Liver (tissue), 9 donors: ENCODE measurements around the gene SNX20. TPM values are rescaled to one million over a fixed set of nuclear protein-coding genes. Genes with fewer than 3 reads are reported as not detected.

Experiments
- DNase-seq: peaks from one replicate; pipeline ENCODE4 v3.0.0-alpha.2; 2017; ENCODE audit warnings: low spot score
- H3K27ac ChIP-seq, 2 donors: one replicate each; pipeline ENCODE4 v1.7.0; 2013; ENCODE audit warnings: inconsistent platforms in 2 of 2, low read length in 2 of 2, control low read depth in 1 of 2, low read depth in 1 of 2, mild to moderate bottlenecking in 1 of 2
- H3K27me3 ChIP-seq, 4 donors: one replicate each; pipeline versions ENCODE4 v1.6.1 to v1.7.0; 2013; ENCODE audit warnings: low read length in 3 of 4, inconsistent platforms in 1 of 4, mild to moderate bottlenecking in 1 of 4, moderate library complexity in 1 of 4; ENCODE audit not compliant: control insufficient read depth in 4 of 4, insufficient read depth in 4 of 4
- H3K36me3 ChIP-seq, 4 donors: one replicate each; pipeline versions ENCODE4 v1.6.1 to v1.7.0; 2013; ENCODE audit warnings: low read length in 3 of 4, mild to moderate bottlenecking in 3 of 4, low read depth in 1 of 4, moderate library complexity in 1 of 4; ENCODE audit not compliant: control insufficient read depth in 4 of 4, insufficient read depth in 3 of 4
- H3K4me1 ChIP-seq, 4 donors: one replicate each; pipeline versions ENCODE4 v1.6.1 to v1.7.0; 2013; ENCODE audit warnings: low read length in 3 of 4, mild to moderate bottlenecking in 3 of 4, moderate library complexity in 1 of 4; ENCODE audit not compliant: control insufficient read depth in 4 of 4, insufficient read depth in 4 of 4
- H3K4me3 ChIP-seq, 3 donors: one replicate each; pipeline versions ENCODE4 v1.6.1 to v1.7.0; 2013; ENCODE audit warnings: low read length in 3 of 3, control low read depth in 1 of 3, low read depth in 1 of 3, mild to moderate bottlenecking in 1 of 3
- H3K9ac ChIP-seq, 2 donors: one replicate each; pipeline ENCODE4 v1.7.0; 2013; ENCODE audit warnings: low read length in 2 of 2, mild to moderate bottlenecking in 2 of 2, moderate library complexity in 2 of 2, control low read depth in 1 of 2, low read depth in 1 of 2
- H3K9me3 ChIP-seq, 4 donors: one replicate each; pipeline versions ENCODE4 v1.6.1 to v1.7.0; 2013; ENCODE audit warnings: low read length in 3 of 4; ENCODE audit not compliant: control insufficient read depth in 4 of 4
- EGR1 ChIP-seq, 2 donors: IDR thresholded peaks; 2 replicates each; pipeline ENCODE4 v1.6.1; 2016 to 2018; ENCODE audit warnings: antibody characterized with exemption in 2 of 2, low read depth in 2 of 2
- FOXA1 ChIP-seq: IDR thresholded peaks from 2 replicates; pipeline ENCODE4 v1.6.1; 2016; ENCODE audit warnings: antibody characterized with exemption
- FOXA2 ChIP-seq: IDR thresholded peaks from 2 replicates; pipeline ENCODE4 v1.6.1; 2016; ENCODE audit warnings: antibody characterized with exemption
- GABPA ChIP-seq, 2 donors: IDR thresholded peaks in 1 of 2; conservative IDR thresholded peaks in 1 of 2; 2 replicates each; pipeline ENCODE4 v1.6.1; 2016; ENCODE audit warnings: antibody characterized with exemption in 2 of 2, mild to moderate bottlenecking in 1 of 2, moderate library complexity in 1 of 2
- HNF4A ChIP-seq, 2 donors: conservative IDR thresholded peaks; 2 replicates each; pipeline ENCODE4 v1.6.1; 2016; ENCODE audit warnings: antibody characterized with exemption in 2 of 2, mild to moderate bottlenecking in 2 of 2
- NR2F2 ChIP-seq: IDR thresholded peaks from 2 replicates; pipeline ENCODE4 v1.6.1; 2016; ENCODE audit warnings: antibody characterized with exemption
- RAD21 ChIP-seq, 2 donors: IDR thresholded peaks; 2 replicates each; pipeline ENCODE4 v1.6.1; 2016; ENCODE audit warnings: antibody characterized with exemption in 2 of 2, mild to moderate bottlenecking in 2 of 2
- SP1 ChIP-seq: IDR thresholded peaks from 2 replicates; pipeline ENCODE4 v1.6.1; 2018; ENCODE audit warnings: antibody characterized with exemption, mild to moderate bottlenecking
- TAF1 ChIP-seq: conservative IDR thresholded peaks from 2 replicates; pipeline ENCODE4 v1.6.1; 2016; ENCODE audit warnings: antibody characterized with exemption, mild to moderate bottlenecking
- WGBS: extraction: QIAGEN DNeasy Blood & Tissue Kit; methylation state at CpG from one replicate; pipeline ENCODE4 v1.1.7; 2013; 5-methylcytosine and 5-hydroxymethylcytosine counted together
- polyA plus RNA-seq, 2 donors: library from polyadenylated mRNA; stranded (reverse) in 1 of 2; unstranded in 1 of 2; fragments of 200-250 nt in 1 of 2; fragments of >200 nt in 1 of 2; fragmentation: Nextera tagmentation in 1 of 2; extraction: Ambion mirVana in 1 of 2; gene quantifications; one replicate each; pipeline versions ENCODE4 v1.2.1 to v1.2.3, GENCODE V29; 2013 to 2015
- total RNA-seq, 2 donors: library from RNA; depleted of rRNA; stranded (reverse); fragments of >200 nt; gene quantifications; one replicate each; pipeline ENCODE4 v1.2.3, GENCODE V29; 2014
- TF ChIP-seq, protein P1 (sequence below): fragments of 150-350 bp; IDR thresholded peaks from 2 replicates; pipeline ENCODE4 v1.5.1; 2017; ENCODE audit warnings: improper control_type of control experiment, low read depth, low read length; ENCODE audit not compliant: missing input control
- TF ChIP-seq, protein P2 (sequence below): IDR thresholded peaks from 2 replicates; pipeline ENCODE4 v1.6.1; 2016; ENCODE audit warnings: antibody characterized with exemption
- TF ChIP-seq, protein P3 (sequence below): IDR thresholded peaks from 2 replicates; pipeline ENCODE4 v1.6.1; 2016; ENCODE audit warnings: antibody characterized with exemption, mild to moderate bottlenecking
- TF ChIP-seq, protein P4 (sequence below): IDR thresholded peaks from 2 replicates; pipeline ENCODE4 v1.6.1; 2016; ENCODE audit warnings: antibody characterized with exemption
- TF ChIP-seq, protein P5 (sequence below): IDR thresholded peaks from 2 replicates; pipeline ENCODE4 v1.6.1; 2016; ENCODE audit warnings: antibody characterized with exemption
- donor health status: healthy.
- donor health status: healthy.
- donor health status: healthy.
- donor health status: healthy.
- donor health status: healthy.

SNX20 gene
- total and polyA plus RNA-seq, 4 donors: 0.40 to 3.5 (median 0.98) TPM

DNA sequence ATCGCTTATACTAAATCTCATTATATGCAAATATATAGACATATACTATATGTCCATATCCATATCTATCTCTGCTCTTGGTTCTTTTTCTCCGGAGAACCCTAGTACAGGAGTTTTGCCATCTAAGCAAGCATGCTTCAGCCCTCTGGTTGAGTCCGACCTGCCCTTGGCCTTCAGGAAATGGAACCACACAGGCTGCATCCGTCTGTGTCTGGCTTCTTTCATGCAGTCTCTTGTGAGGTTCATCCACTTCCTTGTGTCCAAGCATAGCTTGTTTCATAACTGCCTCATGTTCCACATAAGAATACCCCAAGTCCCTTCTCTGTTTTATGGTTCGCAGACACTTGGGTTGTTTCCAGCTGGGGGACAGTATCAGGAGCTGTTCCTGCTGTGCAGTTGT, 16.8 kb downstream of the SNX20 start:
- Histone ChIP-seq H3K4me3 (no peak overlapping the region), H3K27ac (no peak overlapping the region), H3K4me1 (peaks cover 5 to 14% (median 7%) of the 10 kb centered on the region in 4 donors), H3K27me3 (no peaks in the 10 kb centered on the region), H3K36me3 (no peaks in the 10 kb centered on the region), H3K9me3 (no peaks in the 10 kb centered on the region), H3K9ac (no peak overlapping the region)
- no peak for DNase-seq
- TF ChIP-seq, protein P1, sequence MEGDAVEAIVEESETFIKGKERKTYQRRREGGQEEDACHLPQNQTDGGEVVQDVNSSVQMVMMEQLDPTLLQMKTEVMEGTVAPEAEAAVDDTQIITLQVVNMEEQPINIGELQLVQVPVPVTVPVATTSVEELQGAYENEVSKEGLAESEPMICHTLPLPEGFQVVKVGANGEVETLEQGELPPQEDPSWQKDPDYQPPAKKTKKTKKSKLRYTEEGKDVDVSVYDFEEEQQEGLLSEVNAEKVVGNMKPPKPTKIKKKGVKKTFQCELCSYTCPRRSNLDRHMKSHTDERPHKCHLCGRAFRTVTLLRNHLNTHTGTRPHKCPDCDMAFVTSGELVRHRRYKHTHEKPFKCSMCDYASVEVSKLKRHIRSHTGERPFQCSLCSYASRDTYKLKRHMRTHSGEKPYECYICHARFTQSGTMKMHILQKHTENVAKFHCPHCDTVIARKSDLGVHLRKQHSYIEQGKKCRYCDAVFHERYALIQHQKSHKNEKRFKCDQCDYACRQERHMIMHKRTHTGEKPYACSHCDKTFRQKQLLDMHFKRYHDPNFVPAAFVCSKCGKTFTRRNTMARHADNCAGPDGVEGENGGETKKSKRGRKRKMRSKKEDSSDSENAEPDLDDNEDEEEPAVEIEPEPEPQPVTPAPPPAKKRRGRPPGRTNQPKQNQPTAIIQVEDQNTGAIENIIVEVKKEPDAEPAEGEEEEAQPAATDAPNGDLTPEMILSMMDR: no peak
- TF ChIP-seq EGR1 (IDR thresholded peaks at IDR 0.05; ENCODE audit: low read depth in 2 of 2) (no peak), FOXA1 (no peak)
- WGBS: 88% methylated on average over 5 of the region's 5 CpGs

DNA sequence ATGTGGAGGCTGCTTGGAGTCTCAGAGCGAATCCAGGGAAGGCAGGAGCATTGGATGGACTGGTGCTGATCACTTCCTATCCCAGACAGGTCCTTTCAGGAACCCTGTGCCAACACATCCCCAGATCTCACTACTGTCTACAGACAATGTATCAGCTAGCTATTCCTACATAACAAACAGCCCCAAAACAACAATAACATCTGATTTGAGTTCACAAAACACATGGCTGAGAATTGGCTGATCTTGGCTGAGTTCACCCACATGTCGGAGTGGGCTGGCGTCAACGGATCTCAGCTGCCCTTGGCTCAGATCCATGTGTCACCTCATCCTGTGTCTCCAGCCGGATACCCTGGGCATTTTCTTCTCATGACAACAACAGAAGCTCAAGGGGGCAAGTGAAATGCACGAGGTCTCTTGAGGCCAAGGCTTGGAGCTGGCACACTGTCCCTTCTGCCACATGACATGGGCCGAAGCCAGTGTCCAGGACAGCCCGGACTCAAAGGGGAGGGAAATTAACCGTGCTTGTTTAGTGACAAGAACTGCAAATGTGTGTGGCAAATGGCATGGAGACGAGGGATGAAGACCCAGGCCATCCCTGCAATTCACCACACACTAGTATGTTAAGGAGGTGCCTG, 18.7 kb downstream of the SNX20 start:
- Histone ChIP-seq H3K9ac (no peak overlapping the region), H3K36me3 (no peaks in the 10 kb centered on the region), H3K4me3 (no peak overlapping the region), H3K4me1 (peaks cover 0 to 2% (median 0%) of the 10 kb centered on the region in 4 donors), H3K9me3 (no peaks in the 10 kb centered on the region), H3K27me3 (no peaks in the 10 kb centered on the region), H3K27ac (no peak overlapping the region)
- WGBS: 90% methylated on average over 10 of the region's 10 CpGs
- TF ChIP-seq, protein P2, sequence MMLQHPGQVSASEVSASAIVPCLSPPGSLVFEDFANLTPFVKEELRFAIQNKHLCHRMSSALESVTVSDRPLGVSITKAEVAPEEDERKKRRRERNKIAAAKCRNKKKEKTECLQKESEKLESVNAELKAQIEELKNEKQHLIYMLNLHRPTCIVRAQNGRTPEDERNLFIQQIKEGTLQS: no peak
- TF ChIP-seq SP1 (no peak), TAF1 (no peak), HNF4A (conservative IDR thresholded peaks at IDR 0.05) (no peak), FOXA2 (no peak), GABPA (IDR thresholded peaks at IDR 0.05 in 1 of 2, conservative IDR thresholded peaks at IDR 0.05 in 1 of 2) (no peak), RAD21 (IDR thresholded peaks at IDR 0.05) (no peak), NR2F2 (no peak)
- TF ChIP-seq, protein P1: no peak
- TF ChIP-seq, protein P3, sequence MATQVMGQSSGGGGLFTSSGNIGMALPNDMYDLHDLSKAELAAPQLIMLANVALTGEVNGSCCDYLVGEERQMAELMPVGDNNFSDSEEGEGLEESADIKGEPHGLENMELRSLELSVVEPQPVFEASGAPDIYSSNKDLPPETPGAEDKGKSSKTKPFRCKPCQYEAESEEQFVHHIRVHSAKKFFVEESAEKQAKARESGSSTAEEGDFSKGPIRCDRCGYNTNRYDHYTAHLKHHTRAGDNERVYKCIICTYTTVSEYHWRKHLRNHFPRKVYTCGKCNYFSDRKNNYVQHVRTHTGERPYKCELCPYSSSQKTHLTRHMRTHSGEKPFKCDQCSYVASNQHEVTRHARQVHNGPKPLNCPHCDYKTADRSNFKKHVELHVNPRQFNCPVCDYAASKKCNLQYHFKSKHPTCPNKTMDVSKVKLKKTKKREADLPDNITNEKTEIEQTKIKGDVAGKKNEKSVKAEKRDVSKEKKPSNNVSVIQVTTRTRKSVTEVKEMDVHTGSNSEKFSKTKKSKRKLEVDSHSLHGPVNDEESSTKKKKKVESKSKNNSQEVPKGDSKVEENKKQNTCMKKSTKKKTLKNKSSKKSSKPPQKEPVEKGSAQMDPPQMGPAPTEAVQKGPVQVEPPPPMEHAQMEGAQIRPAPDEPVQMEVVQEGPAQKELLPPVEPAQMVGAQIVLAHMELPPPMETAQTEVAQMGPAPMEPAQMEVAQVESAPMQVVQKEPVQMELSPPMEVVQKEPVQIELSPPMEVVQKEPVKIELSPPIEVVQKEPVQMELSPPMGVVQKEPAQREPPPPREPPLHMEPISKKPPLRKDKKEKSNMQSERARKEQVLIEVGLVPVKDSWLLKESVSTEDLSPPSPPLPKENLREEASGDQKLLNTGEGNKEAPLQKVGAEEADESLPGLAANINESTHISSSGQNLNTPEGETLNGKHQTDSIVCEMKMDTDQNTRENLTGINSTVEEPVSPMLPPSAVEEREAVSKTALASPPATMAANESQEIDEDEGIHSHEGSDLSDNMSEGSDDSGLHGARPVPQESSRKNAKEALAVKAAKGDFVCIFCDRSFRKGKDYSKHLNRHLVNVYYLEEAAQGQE: no peak
- TF ChIP-seq, protein P4, sequence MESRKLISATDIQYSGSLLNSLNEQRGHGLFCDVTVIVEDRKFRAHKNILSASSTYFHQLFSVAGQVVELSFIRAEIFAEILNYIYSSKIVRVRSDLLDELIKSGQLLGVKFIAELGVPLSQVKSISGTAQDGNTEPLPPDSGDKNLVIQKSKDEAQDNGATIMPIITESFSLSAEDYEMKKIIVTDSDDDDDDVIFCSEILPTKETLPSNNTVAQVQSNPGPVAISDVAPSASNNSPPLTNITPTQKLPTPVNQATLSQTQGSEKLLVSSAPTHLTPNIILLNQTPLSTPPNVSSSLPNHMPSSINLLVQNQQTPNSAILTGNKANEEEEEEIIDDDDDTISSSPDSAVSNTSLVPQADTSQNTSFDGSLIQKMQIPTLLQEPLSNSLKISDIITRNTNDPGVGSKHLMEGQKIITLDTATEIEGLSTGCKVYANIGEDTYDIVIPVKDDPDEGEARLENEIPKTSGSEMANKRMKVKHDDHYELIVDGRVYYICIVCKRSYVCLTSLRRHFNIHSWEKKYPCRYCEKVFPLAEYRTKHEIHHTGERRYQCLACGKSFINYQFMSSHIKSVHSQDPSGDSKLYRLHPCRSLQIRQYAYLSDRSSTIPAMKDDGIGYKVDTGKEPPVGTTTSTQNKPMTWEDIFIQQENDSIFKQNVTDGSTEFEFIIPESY: no peak
- TF ChIP-seq, protein P5, sequence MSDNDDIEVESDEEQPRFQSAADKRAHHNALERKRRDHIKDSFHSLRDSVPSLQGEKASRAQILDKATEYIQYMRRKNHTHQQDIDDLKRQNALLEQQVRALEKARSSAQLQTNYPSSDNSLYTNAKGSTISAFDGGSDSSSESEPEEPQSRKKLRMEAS: no peak
- DNase-seq: no peak
